Measurements from ENCODE around the gene STK24.

STK24 gene

DNA sequence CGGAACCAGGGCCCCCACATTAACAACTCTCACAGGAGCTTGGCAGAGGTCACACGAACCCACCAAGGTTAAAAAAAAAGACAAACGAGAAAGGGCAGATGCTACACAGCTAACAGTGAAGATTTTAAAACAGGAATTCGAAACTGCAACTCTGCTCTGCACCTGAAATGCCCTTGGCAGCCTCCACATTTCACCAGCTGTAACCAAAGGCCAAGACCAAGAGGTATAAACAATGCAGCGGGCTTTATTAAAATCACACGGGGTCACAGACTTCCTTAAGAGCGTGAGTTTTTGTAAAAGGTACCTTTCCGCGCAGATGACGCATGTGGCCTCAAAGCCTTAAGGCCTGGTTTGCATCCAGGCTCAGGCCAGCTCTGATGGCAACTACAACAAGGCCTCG lies 88.2 kb downstream of the STK24 start (continued):
- TF ChIP-seq, protein P1, sequence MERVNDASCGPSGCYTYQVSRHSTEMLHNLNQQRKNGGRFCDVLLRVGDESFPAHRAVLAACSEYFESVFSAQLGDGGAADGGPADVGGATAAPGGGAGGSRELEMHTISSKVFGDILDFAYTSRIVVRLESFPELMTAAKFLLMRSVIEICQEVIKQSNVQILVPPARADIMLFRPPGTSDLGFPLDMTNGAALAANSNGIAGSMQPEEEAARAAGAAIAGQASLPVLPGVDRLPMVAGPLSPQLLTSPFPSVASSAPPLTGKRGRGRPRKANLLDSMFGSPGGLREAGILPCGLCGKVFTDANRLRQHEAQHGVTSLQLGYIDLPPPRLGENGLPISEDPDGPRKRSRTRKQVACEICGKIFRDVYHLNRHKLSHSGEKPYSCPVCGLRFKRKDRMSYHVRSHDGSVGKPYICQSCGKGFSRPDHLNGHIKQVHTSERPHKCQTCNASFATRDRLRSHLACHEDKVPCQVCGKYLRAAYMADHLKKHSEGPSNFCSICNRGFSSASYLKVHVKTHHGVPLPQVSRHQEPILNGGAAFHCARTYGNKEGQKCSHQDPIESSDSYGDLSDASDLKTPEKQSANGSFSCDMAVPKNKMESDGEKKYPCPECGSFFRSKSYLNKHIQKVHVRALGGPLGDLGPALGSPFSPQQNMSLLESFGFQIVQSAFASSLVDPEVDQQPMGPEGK (CRISPR knock-in tag; IDR thresholded peaks at IDR 0.05; ENCODE audit: borderline replicate concordance), result no peak
- TF ChIP-seq ESRRG (CRISPR knock-in tag; IDR thresholded peaks at IDR 0.05), result no peak
- no peak for TF ChIP-seq CSDC2 (CRISPR knock-in tag; IDR thresholded peaks at IDR 0.05)
- no peak for TF ChIP-seq ZC3H10 (CRISPR knock-in tag; IDR thresholded peaks at IDR 0.05)
- no peak for TF ChIP-seq OSR1 (CRISPR knock-in tag; IDR thresholded peaks at IDR 0.05)
- no peak for TF ChIP-seq TCF4 (CRISPR knock-in tag; IDR thresholded peaks at IDR 0.05; ENCODE audit: borderline replicate concordance)
- TF ChIP-seq RARB (CRISPR knock-in tag; IDR thresholded peaks at IDR 0.05), result no peak
- TF ChIP-seq, protein P2, sequence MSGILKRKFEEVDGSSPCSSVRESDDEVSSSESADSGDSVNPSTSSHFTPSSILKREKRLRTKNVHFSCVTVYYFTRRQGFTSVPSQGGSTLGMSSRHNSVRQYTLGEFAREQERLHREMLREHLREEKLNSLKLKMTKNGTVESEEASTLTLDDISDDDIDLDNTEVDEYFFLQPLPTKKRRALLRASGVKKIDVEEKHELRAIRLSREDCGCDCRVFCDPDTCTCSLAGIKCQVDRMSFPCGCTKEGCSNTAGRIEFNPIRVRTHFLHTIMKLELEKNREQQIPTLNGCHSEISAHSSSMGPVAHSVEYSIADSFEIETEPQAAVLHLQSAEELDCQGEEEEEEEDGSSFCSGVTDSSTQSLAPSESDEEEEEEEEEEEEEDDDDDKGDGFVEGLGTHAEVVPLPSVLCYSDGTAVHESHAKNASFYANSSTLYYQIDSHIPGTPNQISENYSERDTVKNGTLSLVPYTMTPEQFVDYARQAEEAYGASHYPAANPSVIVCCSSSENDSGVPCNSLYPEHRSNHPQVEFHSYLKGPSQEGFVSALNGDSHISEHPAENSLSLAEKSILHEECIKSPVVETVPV (CRISPR knock-in tag; IDR thresholded peaks at IDR 0.05), result no peak

DNA sequence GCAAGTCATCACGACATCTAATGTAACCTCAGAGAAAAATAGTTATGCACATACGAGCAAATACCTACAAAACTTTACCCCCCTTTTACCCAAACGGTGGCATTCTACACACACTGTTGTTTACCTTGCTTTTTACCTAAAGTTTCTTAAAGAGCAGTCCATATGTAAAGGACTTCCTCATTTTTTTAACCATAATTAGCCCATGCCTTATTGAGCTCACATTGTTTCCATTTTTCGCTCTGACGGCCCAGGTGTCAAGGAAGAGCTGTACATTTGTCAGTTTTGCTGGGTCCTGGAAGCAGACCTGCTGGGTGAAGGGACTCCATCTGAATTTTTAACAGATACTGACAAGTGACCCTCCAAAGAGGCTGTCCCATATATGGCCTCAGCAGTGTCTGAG lies 89.4 kb downstream of the STK24 start:
- no peak for ATAC-seq
- TF ChIP-seq ZNF70 (CRISPR knock-in tag; IDR thresholded peaks at IDR 0.05) (no peak), ZNF565 (CRISPR knock-in tag; conservative IDR thresholded peaks at IDR 0.05; ENCODE audit: low read depth) (no peak), ZFP3 (CRISPR knock-in tag; IDR thresholded peaks at IDR 0.05) (no peak), SNAI2 (CRISPR knock-in tag; IDR thresholded peaks at IDR 0.05) (no peak), OSR1 (CRISPR knock-in tag; IDR thresholded peaks at IDR 0.05) (no peak), ZNF8 (CRISPR knock-in tag; IDR thresholded peaks at IDR 0.05) (no peak), TCF4 (CRISPR knock-in tag; IDR thresholded peaks at IDR 0.05; ENCODE audit: borderline replicate concordance) (no peak)
- TF ChIP-seq, protein P3, sequence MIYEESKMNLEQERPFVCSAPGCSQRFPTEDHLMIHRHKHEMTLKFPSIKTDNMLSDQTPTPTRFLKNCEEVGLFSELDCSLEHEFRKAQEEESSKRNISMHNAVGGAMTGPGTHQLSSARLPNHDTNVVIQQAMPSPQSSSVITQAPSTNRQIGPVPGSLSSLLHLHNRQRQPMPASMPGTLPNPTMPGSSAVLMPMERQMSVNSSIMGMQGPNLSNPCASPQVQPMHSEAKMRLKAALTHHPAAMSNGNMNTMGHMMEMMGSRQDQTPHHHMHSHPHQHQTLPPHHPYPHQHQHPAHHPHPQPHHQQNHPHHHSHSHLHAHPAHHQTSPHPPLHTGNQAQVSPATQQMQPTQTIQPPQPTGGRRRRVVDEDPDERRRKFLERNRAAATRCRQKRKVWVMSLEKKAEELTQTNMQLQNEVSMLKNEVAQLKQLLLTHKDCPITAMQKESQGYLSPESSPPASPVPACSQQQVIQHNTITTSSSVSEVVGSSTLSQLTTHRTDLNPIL (CRISPR knock-in tag; IDR thresholded peaks at IDR 0.05; ENCODE audit: low read depth), result no peak
- TF ChIP-seq, protein P2 (CRISPR knock-in tag; IDR thresholded peaks at IDR 0.05), result no peak

DNA sequence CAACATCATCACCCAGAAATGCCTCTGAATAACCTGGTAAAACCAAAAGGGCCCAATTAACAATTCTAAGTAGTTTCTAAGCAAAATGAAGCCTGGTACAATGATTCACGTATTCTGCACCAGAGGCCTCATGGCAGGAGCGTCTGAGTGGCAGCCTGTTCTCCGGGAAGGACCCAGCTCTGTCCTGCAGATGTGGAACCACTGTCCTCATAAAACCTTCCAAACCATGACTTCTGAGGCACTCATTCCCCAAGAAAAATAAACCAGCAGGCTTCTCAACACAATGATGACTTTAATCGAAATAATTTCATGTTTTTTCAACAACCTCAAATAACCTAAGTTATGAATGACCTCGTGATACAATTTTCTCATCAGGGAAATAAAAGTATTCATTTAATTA lies 89.9 kb downstream of the STK24 start:
- no peak for ATAC-seq
- TF ChIP-seq, protein P4, sequence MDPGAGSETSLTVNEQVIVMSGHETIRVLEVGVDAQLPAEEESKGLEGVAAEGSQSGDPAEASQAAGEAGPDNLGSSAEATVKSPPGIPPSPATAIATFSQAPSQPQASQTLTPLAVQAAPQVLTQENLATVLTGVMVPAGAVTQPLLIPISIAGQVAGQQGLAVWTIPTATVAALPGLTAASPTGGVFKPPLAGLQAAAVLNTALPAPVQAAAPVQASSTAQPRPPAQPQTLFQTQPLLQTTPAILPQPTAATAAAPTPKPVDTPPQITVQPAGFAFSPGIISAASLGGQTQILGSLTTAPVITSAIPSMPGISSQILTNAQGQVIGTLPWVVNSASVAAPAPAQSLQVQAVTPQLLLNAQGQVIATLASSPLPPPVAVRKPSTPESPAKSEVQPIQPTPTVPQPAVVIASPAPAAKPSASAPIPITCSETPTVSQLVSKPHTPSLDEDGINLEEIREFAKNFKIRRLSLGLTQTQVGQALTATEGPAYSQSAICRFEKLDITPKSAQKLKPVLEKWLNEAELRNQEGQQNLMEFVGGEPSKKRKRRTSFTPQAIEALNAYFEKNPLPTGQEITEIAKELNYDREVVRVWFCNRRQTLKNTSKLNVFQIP (CRISPR knock-in tag; IDR thresholded peaks at IDR 0.05; ENCODE audit: borderline replicate concordance, low read depth), result no peak
- no peak for TF ChIP-seq PPARA (CRISPR knock-in tag; IDR thresholded peaks at IDR 0.05; ENCODE audit: borderline replicate concordance)
- no peak for TF ChIP-seq BACH2 (CRISPR knock-in tag; IDR thresholded peaks at IDR 0.05; ENCODE audit: borderline replicate concordance)
- TF ChIP-seq ZNF565 (CRISPR knock-in tag; conservative IDR thresholded peaks at IDR 0.05; ENCODE audit: low read depth), result no peak
- TF ChIP-seq ZC3H10 (CRISPR knock-in tag; IDR thresholded peaks at IDR 0.05), result no peak
- TF ChIP-seq ZNF70 (CRISPR knock-in tag; IDR thresholded peaks at IDR 0.05), result no peak
- no peak for TF ChIP-seq ISL1 (CRISPR knock-in tag; IDR thresholded peaks at IDR 0.05)
- TF ChIP-seq TCF4 (CRISPR knock-in tag; IDR thresholded peaks at IDR 0.05; ENCODE audit: borderline replicate concordance), result no peak
- TF ChIP-seq ZFP3 (CRISPR knock-in tag; IDR thresholded peaks at IDR 0.05), result no peak

DNA sequence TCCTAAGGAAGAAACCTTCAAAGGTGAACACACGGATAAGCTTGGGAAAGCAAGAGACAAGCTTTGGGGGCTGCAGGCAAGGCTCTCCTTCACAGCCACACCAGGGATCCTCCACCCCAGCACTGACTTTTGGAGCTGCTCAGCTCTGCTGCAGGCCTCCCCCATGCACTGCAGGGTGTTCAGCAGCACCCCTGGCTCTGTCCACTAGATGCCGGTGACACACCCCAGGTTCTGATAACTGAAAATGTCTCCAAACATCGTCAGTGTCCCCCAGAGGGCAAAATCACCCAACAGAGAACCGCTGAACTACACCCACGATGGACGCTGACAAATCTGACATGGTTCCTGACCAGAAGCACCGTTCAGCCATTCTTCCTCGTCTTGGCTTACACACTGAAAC lies 90.5 kb downstream of the STK24 start:
- ATAC-seq, result no peak
- TF ChIP-seq ISL1 (CRISPR knock-in tag; IDR thresholded peaks at IDR 0.05), result no peak

DNA sequence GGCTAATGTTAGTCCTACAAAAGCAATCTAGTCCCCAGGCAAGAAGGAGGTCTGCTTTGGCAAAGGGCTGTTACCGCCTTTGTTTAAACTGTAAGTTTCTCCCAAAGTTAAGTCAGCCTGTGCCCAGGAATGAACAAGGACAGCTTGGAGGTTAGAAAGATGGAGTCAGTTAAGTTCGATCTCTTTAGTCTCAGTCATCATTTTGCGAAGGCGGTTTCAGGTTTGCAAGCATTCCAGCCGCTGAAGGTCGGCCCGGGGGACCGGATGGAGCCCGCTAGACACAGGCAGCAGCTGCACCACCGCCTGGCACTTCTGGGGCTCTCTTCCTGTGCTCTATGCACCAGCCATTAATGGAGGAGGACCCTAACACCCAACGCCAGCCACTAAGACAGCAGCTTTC lies 91.3 kb downstream of the STK24 start:
- ATAC-seq, result no peak
- TF ChIP-seq OSR1 (CRISPR knock-in tag; IDR thresholded peaks at IDR 0.05), result no peak
- TF ChIP-seq ISL1 (CRISPR knock-in tag; IDR thresholded peaks at IDR 0.05), result no peak
- TF ChIP-seq, protein P4 (CRISPR knock-in tag; IDR thresholded peaks at IDR 0.05; ENCODE audit: borderline replicate concordance, low read depth), result no peak
- no peak for TF ChIP-seq ARNTL (CRISPR knock-in tag; IDR thresholded peaks at IDR 0.05; ENCODE audit: borderline replicate concordance, low read depth)
- TF ChIP-seq GLIS3 (CRISPR knock-in tag; IDR thresholded peaks at IDR 0.05), result no peak
- no peak for TF ChIP-seq ZNF565 (CRISPR knock-in tag; conservative IDR thresholded peaks at IDR 0.05; ENCODE audit: low read depth)
- TF ChIP-seq, protein P2 (CRISPR knock-in tag; IDR thresholded peaks at IDR 0.05), result no peak
- TF ChIP-seq ZNF8 (CRISPR knock-in tag; IDR thresholded peaks at IDR 0.05), result no peak
